GM19239 (cell line): Measurements from ENCODE around the gene TAOK1.

Experiments
- DNase-seq: peaks from one replicate; pipeline ENCODE4 v3.0.0; 2011; ENCODE audit warnings: low spot score; ENCODE audit not compliant: insufficient read length
- FAIRE-seq: peaks from 2 replicates; lab custom pipeline; 2011; peaks lifted over from hg19 to GRCh38; lab: Jason Lieb, UNC

TAOK1 gene

GRCh38 chr17:29591146-29591736 is 201.1 kb downstream of the TAOK1 start:
- DNase-seq: no peak

GRCh38 chr17:29591737-29592608 is 201.8 kb downstream of the TAOK1 start:
- DNase-seq: peak; percentile 94
- FAIRE-seq: peak; percentile 70

More at GRCh38 chr17:29591146-29591736, 201.1 kb downstream of the TAOK1 start:
- FAIRE-seq: no peak

GRCh38 chr17:29592850-29593551 is 202.8 kb downstream of the TAOK1 start, which contains the start of gene ANKRD13B:
ANKRD13B (plus strand) TSS chr17:29593132; CDS start chr17:29593622, 490 bp downstream.
- no peak for FAIRE-seq
- no peak for DNase-seq

- DNase-seq: no peak
- no peak for FAIRE-seq
Measured at GRCh38 chr17:29593591-29594518, 203.7 kb downstream of the TAOK1 start.

GRCh38 chr17:29594519-29595090 is 204.4 kb downstream of the TAOK1 start:
- no peak for DNase-seq
- no peak for FAIRE-seq

- FAIRE-seq: no peak
- no peak for DNase-seq
Measured at GRCh38 chr17:29595107-29595942, 205.2 kb downstream of the TAOK1 start.

DNA sequence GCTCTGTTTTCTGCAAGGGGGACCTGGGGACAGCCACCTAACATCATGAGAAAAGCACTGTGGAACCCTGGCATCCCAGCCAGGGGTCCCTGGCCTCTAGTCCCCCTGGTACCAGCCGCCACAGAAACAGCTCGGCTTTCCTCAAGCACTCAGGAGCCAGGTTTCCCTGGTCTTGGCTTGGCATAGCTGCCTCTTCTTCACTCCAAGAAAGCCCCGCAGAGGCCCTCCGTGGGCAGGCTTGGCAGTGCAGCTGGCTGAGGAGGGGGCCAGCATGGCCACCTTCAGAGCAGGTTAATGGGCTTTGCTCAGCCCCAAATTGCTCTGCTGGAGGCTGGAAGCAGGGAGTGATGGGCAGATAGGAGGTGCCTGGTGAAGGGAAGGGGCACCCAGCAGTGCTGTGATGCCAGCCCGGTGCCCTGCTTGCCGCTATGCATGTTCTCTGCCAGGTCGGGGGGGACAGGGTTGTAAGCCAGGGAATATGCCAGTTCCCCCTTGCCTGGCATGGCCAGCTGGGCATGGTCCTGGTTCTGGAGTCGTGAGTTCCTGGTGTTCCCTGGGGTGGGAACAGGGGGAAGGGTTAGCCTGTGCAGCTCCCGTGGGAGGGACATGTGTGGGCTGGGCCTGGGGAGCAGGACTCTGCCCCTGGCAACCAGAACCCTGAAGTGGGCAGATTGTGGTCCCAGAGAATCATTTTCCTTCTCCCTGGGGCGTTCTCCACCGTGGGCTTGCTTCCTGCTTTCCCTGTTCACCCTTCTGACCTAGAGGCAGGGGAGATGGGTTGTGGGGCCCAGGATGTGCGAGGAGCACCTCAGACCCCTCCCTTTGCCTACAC is 206.0 kb downstream of the TAOK1 start:
- no peak for FAIRE-seq
- no peak for DNase-seq

- FAIRE-seq: no peak
- no peak for DNase-seq
Measured at GRCh38 chr17:29596811-29597210, 206.6 kb downstream of the TAOK1 start.

DNA sequence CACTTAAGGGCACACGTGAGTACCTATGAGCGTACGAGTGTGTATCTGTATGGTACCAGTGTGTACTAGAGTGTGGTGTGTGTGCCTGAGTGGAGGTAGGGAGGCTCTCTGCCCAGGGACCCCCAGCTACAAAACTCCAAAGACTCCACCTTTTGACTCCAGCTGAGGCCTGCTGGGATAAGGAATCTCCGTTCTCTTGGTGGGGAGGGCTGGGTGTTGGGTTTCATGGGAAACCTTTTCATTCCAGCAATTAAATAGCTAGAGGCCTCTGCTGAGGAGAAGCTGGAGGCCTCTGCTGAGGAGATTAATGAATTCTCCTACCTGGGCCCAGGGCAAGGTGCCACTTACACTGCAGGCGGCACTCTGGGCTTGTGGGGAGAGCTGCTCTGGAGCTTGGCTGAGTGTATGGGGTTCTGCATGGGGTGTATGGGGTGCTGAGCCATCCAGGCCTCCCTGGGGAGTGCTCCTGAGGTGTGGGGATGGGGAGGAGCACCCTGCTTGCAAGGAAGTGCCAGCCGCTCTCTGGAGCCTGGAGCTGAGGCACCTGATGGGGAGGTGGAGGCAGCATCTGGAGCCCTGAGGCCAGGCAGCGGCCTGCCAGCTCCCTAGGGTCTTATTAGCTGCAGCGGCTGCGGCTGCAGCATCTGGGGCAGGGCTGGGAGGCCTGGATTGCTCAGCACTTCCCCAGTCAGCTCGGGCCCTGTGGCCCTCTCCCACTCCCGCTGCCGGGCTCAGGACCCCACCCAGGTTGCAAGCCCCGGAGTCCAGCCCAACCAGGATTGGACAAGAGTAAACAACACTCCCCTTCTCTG is 207.4 kb downstream of the TAOK1 start:
- DNase-seq (no peak), FAIRE-seq (no peak)
